Nephron (organoid): ENCODE measurements around the gene TRAPPC4.
"Not testable (repeated sequence)": the region's sequence is repeated elsewhere in the genome, so short reads cannot be mapped to it uniquely, and the experiment has no call there.

Source experiments
- H3K27ac Mint-ChIP-seq, 3 experiments: 2 replicates each; pipeline ENCODE4 v1.8.0; 2020; ENCODE audit warnings: mixed read lengths in 3 of 3, mild to moderate bottlenecking in 2 of 3, moderate library complexity in 1 of 3
- H3K27me3 Mint-ChIP-seq: 2 replicates; pipeline ENCODE4 v1.8.0; 2021; ENCODE audit warnings: low read depth, mild to moderate bottlenecking, moderate library complexity, mixed read lengths
- H3K36me3 Mint-ChIP-seq: 2 replicates; pipeline ENCODE4 v1.8.0; 2020; ENCODE audit warnings: low read depth, mixed read lengths
- H3K4me1 Mint-ChIP-seq: 2 replicates; pipeline ENCODE4 v1.8.0; 2020; ENCODE audit warnings: mixed read lengths
- H3K4me3 Mint-ChIP-seq, 3 experiments: 2 replicates each; pipeline ENCODE4 v1.8.0; 2020; ENCODE audit warnings: mild to moderate bottlenecking in 3 of 3, mixed read lengths in 3 of 3, moderate library complexity in 2 of 3
- H3K9me3 Mint-ChIP-seq: 2 replicates; pipeline ENCODE4 v1.8.0; 2020; ENCODE audit warnings: mixed read lengths
- TF ChIP-seq, protein P1 (sequence below), 3 experiments: fragments of 200-600 bp; sonication (generic); IDR thresholded peaks; one replicate each; pipeline ENCODE4 v1.5.0; 2021; ENCODE audit warnings: antibody characterized with exemption in 3 of 3; ENCODE audit not compliant: unreplicated experiment in 3 of 3

TRAPPC4 gene

DNA sequence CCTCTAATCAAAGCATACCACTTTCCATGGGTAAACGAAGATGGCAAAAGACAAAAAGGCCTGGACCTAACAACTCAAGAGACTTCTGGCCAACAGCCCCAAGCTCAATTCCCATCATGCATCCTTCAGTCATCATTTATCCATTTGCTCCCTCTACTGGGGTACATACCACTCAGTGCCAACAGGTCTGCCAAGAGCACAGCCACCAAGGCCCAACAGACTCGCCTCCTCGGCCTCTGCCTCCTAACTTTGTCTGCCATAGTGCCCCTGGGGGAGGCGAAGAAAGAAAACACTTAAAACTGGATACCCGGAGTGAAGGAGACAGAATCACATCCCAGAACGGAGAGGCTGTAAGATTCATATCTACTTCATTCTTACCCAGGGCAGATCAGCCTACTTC is 37.3 kb downstream of the TRAPPC4 start:
- Mint-ChIP-seq H3K27me3 (no peaks in the 10 kb centered on the region), H3K4me3 (peak overlapping the region; percentile 89 to 99 (median 92)), H3K4me1 (peaks cover 27% of the 10 kb centered on the region), H3K36me3 (peaks cover 44% of the 10 kb centered on the region), H3K27ac (peak overlapping the region; percentile 27 to 88 (median 59)), H3K9me3 (no peaks in the 10 kb centered on the region)
- TF ChIP-seq, protein P1, sequence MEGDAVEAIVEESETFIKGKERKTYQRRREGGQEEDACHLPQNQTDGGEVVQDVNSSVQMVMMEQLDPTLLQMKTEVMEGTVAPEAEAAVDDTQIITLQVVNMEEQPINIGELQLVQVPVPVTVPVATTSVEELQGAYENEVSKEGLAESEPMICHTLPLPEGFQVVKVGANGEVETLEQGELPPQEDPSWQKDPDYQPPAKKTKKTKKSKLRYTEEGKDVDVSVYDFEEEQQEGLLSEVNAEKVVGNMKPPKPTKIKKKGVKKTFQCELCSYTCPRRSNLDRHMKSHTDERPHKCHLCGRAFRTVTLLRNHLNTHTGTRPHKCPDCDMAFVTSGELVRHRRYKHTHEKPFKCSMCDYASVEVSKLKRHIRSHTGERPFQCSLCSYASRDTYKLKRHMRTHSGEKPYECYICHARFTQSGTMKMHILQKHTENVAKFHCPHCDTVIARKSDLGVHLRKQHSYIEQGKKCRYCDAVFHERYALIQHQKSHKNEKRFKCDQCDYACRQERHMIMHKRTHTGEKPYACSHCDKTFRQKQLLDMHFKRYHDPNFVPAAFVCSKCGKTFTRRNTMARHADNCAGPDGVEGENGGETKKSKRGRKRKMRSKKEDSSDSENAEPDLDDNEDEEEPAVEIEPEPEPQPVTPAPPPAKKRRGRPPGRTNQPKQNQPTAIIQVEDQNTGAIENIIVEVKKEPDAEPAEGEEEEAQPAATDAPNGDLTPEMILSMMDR (IDR thresholded peaks at IDR 0.05; ENCODE audit: unreplicated experiment in 3 of 3): no peak

DNA sequence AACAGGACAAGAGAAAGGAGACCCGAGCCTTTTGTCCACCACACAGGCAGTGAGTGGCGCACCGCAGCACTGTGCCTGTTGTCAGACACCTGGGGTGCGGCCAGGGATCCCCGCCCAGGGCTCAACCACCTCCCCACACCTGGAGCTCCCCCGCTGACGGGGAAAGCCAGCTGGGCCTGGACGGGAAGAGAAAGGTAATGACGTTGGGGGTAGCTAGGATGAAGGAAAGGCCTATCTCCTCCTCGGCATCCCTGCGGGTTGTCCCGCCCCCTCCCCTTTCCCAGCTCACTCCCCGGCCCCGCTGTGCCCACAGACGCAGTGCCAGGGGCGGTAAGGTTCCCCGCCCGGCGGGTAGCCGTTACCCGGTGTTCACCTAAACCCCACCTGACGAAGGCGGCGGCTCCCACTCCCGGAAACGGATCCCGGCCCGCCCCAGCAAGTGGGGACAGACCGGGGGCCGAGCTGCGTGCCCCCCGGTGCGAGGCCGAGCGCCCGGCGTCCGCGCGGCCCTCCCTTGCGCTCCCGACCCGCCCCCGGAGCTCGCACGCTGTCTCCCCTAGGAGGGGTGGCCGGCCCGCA is 37.9 kb downstream of the TRAPPC4 start:
- no peaks in the 10 kb centered on the region for H3K27me3 Mint-ChIP-seq
- peaks cover 38% of the 10 kb centered on the region for H3K36me3 Mint-ChIP-seq
- peak overlapping the region; percentile 55 to 94 (median 90) for H3K27ac Mint-ChIP-seq
- TF ChIP-seq, protein P1 (IDR thresholded peaks at IDR 0.05; ENCODE audit: unreplicated experiment in 3 of 3): no peak
- H3K4me1 Mint-ChIP-seq: peaks cover 31% of the 10 kb centered on the region
- H3K9me3 Mint-ChIP-seq: no peaks in the 10 kb centered on the region
- H3K4me3 Mint-ChIP-seq: peak overlapping the region; percentile 92 to 99 (median 97)

DNA sequence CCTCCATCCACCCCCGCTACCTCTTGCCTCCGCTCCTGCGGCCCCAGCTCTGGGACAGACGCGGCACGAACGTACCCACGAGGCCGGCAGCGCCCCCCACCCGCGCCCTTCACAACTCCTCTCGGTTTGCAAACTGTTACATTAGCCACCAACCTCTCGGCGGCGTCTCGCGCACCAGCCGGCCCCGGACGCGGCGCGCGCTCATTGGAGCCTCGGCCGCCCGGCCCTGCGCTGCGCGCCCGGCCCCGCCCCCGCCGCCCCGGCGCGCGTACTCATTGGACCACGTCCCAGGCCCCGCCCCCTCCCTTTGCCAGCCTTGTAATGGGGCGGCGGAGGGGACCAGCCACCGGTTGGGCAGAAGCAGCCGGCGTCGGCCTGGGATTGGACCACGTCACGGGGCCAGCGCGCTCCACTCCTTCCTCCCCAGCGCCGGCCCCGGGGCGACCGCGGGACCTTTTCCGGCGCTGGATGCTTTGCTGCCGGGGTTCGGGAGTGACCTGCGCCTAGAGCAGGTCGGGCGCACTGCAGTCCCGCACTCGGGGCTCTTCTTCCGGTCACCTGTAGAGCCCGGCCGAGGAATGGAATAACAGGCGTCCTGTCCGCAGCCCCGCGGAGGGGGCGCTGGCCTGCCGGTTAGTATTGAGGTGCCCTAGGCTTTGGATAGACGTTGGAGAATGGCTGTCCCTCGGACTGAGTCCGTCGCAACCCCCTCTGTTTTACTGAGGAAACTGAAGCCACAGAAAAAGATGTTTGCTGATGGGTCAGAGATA is 38.6 kb downstream of the TRAPPC4 start, which contains the start of gene HYOU1:
HYOU1 (minus strand) TSS at position 206 of the 770 bp plus-strand sequence. CDS start 1,045 bp downstream, outside the sequence.
- Mint-ChIP-seq H3K36me3 (peaks cover 34% of the 10 kb centered on the region), H3K27me3 (no peaks in the 10 kb centered on the region), H3K4me1 (peaks cover 31% of the 10 kb centered on the region), H3K4me3 (peak within 1 kb of the TSS; percentile 92 to 99 (median 97)), H3K27ac (peak within 1 kb of the TSS; percentile 59 to 94 (median 90)), H3K9me3 (no peaks in the 10 kb centered on the region)
- TF ChIP-seq, protein P1 (IDR thresholded peaks at IDR 0.05; ENCODE audit: unreplicated experiment in 3 of 3): peak in 2 of 3 experiments; percentile 7 to 9

DNA sequence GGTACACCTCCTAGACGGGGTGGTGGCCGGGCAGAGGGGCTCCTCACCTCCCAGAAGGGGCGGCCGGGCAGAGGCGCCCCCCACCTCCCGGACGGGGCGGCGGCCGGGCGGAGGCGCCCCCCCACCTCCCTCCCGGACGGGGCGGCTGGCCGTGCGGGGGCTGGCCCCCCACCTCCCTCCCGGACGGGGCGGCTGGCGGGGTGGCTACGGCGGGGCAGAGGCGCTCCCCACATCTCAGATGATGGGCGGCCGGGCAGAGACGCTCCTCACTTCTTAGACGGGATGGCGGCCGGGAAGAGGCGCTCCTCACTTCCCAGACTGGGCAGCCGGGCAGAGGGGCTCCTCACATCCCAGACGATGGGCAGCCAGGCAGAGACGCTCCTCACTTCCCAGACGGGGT is 40.6 kb downstream of the TRAPPC4 start:
- H3K27ac Mint-ChIP-seq, H3K27me3 Mint-ChIP-seq, H3K9me3 Mint-ChIP-seq: not testable (repeated sequence)
- Mint-ChIP-seq H3K36me3 (peaks cover 17% of the 10 kb centered on the region), H3K4me3 (peak overlapping the region in 1 of 3 experiments; percentile 61), H3K4me1 (peaks cover 24% of the 10 kb centered on the region)

DNA sequence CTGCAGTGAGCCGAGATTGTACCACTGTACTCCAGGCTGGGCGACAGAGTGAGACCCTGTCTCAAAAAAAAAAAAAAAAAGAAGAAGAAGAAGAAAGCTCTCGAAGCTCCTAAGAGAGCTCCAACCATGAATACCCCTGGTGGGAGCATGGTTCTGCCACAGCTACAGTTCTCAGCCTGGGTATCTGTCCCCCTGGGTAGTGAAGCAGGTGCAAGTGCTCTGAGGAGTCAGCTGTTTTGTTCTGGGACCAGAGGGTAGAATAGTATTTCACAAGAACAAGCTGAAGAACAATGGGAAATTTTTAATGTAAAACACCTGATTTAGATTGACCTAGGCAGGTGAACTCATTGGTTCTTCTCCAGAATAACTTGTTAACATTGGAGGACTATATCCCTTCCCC is 42.7 kb downstream of the TRAPPC4 start:
- TF ChIP-seq, protein P1 (IDR thresholded peaks at IDR 0.05; ENCODE audit: unreplicated experiment in 3 of 3): no peak
- no peaks in the 10 kb centered on the region for H3K36me3 Mint-ChIP-seq
- H3K4me3 Mint-ChIP-seq: no peak overlapping the region
- H3K9me3 Mint-ChIP-seq: no peaks in the 10 kb centered on the region
- no peaks in the 10 kb centered on the region for H3K27me3 Mint-ChIP-seq
- peaks cover 26% of the 10 kb centered on the region for H3K4me1 Mint-ChIP-seq
- H3K27ac Mint-ChIP-seq: no peak overlapping the region

DNA sequence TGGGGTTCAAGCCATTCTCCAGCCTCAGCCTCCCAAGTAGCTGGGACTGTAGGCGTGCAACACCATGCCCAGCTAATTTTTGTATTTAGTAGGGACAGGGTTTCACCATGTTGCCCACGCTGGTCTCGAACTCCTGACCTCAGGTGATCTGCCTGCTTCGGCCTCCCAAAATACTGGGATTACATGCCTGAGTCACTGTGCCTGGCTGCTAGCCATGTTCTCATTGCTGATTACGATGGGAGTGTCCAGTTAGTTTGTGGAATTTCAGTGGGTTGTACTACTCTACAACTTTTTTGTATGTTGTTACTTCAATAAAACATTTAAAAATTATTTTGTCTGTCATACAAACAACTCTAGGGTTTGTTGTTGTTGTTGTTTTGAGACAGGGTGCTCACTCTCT is 44.2 kb downstream of the TRAPPC4 start:
- Mint-ChIP-seq H3K27me3 (no peaks in the 10 kb centered on the region), H3K36me3 (no peaks in the 10 kb centered on the region), H3K9me3 (no peaks in the 10 kb centered on the region), H3K4me3 (no peak overlapping the region), H3K27ac (no peak overlapping the region), H3K4me1 (peaks cover 29% of the 10 kb centered on the region)
- TF ChIP-seq, protein P1 (IDR thresholded peaks at IDR 0.05; ENCODE audit: unreplicated experiment in 3 of 3): no peak
